ACC112 (cell line): ENCODE measurements around the gene TXNRD3.

Source experiments
- H2AFZ ChIP-seq: fragments of 200-600 bp; sonication (generic); one replicate; pipeline ENCODE4 v1.6.0; 2017; ENCODE audit warnings: antibody characterized with exemption, low read length; ENCODE audit not compliant: unreplicated experiment
- H3K27ac ChIP-seq: fragments of 200-600 bp; sonication (generic); 2 replicates; pipeline ENCODE4 v1.5.1; 2014; ENCODE audit warnings: low read depth, mild to moderate bottlenecking, antibody characterized with exemption, low read length, moderate library complexity
- H3K27me3 ChIP-seq: fragments of 200-600 bp; sonication (generic); 2 replicates; pipeline ENCODE4 v1.6.1; 2014; ENCODE audit warnings: mild to moderate bottlenecking, antibody characterized with exemption, low read length, moderate library complexity, mixed read lengths; ENCODE audit not compliant: insufficient read depth
- H3K36me3 ChIP-seq: fragments of 200-600 bp; sonication (generic); 2 replicates; pipeline ENCODE4 v1.6.1; 2016; ENCODE audit warnings: mild to moderate bottlenecking, antibody characterized with exemption, low read length, moderate library complexity, mixed read lengths; ENCODE audit not compliant: insufficient read depth
- H3K4me1 ChIP-seq: fragments of 200-600 bp; sonication (generic); one replicate; pipeline ENCODE4 v1.6.1; 2016; ENCODE audit warnings: low read length, mixed read lengths; ENCODE audit not compliant: insufficient read depth, unreplicated experiment, control insufficient read depth
- H3K4me3 ChIP-seq: fragments of 200-600 bp; sonication (generic); 2 replicates; pipeline ENCODE4 v1.5.1; 2014; ENCODE audit warnings: mild to moderate bottlenecking, low read depth, low read length
- H3K79me2 ChIP-seq: fragments of 200-600 bp; sonication (generic); one replicate; pipeline ENCODE4 v1.6.0; 2016; ENCODE audit warnings: low read length; ENCODE audit not compliant: control insufficient read depth, unreplicated experiment, insufficient read depth

The TXNRD3 gene

DNA sequence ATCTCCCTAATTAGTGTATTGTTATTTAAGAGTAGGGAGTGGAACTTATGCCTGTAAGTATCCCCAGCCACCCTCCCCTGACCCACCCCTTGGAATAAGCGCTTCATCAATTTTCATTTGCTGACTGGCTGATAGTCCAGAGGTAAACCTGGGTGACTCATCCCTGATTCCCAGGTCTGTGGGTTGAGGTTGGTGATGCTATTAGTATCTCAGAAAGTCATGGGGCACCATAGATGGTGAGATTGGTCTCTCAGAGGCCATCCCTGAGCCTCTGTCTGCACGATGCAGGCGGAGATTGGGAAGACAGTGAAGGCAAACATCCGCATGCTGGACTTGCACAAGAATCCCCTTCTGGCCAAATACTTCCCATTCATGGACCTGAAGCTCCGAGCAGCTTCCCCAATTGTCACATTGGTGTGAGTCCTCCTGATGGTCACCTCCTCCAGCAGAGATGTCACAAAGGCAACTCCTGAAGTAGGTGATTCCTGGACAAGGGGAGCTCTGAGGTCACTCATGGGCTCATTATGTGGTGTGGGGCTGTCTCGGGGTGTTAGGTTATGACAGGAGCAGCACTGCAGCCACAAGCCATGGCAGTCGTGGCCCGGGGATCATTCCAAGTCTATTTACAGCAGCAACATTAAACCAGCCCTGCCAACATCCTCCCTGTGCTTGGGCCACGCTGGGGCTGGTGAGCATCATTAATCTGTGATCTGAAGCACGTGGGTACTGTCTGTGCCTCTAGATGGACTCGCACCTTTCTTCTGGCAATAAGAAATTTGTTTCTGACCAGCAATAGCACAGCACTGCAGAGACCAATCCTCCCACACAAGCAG is 6.8 kb upstream of the TXNRD3 start:
- H3K79me2 ChIP-seq: no peaks in the 10 kb centered on the region
- no peaks in the 10 kb centered on the region for H3K4me1 ChIP-seq
- no peak overlapping the region for H2AFZ ChIP-seq
- H3K4me3 ChIP-seq: no peak overlapping the region
- H3K27me3 ChIP-seq: peaks cover 63% of the 10 kb centered on the region
- no peak overlapping the region for H3K27ac ChIP-seq
- no peaks in the 10 kb centered on the region for H3K36me3 ChIP-seq

DNA sequence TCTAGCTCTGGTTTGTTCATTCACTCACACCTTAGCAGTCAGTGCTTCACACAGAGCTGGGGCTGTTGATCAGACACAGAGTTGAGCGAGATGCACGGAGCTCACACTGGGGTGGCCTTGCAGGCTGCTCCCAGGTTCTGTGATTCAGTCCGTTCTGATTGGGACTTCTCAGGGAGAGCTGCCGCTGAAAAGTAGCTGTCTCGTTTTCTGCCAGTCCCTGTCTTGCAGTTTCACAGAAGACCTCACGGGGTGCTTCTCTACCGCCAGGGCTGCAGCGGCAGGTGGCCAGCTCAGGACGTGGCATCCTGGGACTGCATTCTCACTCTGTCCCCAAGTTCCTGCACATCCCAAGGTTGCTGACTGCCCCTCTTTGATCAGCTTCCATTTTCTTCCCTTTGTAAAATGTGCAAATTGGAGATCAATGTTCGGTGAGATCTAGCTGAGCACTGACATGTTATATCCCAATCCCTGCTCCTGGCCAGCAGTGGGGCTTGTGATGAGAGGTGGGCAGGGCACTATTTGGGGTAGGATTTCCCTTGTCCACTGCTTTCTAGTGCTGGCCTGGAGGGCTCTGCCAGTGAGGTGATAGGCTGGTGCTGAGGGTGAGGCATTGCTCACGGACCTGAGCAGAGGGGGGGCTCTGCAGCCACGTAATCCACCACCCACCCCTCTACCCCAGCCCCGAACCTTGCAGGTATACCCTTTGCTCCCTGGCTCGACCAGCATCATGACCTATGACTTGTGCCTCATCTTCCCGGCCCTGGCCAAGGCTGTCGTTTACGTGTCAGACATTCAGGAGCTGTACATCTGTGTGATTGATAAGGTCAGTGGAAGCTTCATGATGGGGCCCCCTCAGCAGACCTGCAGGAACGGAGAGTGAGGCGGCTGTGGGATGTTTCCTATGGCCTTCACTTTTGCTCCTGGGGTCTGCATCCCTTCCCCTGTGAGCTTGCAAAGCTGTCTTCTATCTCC is 5.3 kb upstream of the TXNRD3 start:
- Histone ChIP-seq H2AFZ (no peak overlapping the region), H3K27ac (no peak overlapping the region), H3K27me3 (peaks cover 56% of the 10 kb centered on the region), H3K4me1 (no peaks in the 10 kb centered on the region), H3K36me3 (no peaks in the 10 kb centered on the region), H3K79me2 (no peaks in the 10 kb centered on the region), H3K4me3 (no peak overlapping the region)

DNA sequence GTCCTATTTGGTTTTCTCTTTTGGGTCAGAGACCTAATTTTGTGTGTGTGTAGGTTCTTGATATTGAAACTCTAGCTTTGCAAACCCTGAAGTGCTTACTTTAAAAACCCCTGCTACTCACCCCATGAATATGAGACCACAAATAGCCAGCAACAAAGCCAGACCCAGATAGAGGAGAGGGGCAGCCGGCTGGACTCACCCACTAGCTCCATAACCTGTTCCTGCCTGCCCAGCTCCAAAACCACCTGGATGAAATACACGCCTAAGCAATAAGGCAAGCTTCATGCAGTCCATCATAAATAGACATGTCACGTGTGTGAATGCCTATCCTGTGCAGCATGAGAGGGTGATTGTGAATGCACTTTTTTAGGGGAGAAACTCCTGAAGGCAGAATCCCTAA is 3.7 kb upstream of the TXNRD3 start:
- Histone ChIP-seq H3K27me3 (peaks cover 43% of the 10 kb centered on the region), H3K27ac (no peak overlapping the region), H3K4me3 (no peak overlapping the region)

DNA sequence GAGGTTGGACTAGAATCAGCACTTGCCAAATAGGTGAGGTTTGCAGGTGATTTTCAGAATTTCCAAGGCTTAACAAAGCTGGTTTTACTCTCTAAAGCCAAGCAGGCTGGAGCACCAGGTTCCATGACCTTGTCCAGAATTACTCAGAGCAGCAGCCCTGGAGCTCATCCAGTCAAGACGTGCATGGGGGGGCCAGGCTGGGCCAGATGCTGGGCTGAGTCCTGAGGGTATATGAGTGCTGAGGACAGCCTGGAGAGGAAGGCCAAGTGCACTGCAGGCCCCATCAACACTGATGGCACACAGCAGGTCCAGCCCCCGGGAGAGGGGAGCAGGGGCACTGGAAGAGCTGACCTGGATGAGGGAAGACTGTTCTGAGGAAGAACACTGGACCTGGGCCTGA is 3.0 kb upstream of the TXNRD3 start:
- Histone ChIP-seq H3K27ac (no peak overlapping the region), H3K79me2 (peaks cover 11% of the 10 kb centered on the region), H3K4me3 (no peak overlapping the region), H3K36me3 (no peaks in the 10 kb centered on the region), H3K4me1 (peaks cover 8% of the 10 kb centered on the region), H3K27me3 (peaks cover 36% of the 10 kb centered on the region), H2AFZ (no peak overlapping the region)

More for the DNA sequence above, 3.7 kb upstream of the TXNRD3 start:
- H3K4me1 ChIP-seq: peaks cover 2% of the 10 kb centered on the region
- H2AFZ ChIP-seq: no peak overlapping the region
- H3K36me3 ChIP-seq: no peaks in the 10 kb centered on the region
- peaks cover 7% of the 10 kb centered on the region for H3K79me2 ChIP-seq

DNA sequence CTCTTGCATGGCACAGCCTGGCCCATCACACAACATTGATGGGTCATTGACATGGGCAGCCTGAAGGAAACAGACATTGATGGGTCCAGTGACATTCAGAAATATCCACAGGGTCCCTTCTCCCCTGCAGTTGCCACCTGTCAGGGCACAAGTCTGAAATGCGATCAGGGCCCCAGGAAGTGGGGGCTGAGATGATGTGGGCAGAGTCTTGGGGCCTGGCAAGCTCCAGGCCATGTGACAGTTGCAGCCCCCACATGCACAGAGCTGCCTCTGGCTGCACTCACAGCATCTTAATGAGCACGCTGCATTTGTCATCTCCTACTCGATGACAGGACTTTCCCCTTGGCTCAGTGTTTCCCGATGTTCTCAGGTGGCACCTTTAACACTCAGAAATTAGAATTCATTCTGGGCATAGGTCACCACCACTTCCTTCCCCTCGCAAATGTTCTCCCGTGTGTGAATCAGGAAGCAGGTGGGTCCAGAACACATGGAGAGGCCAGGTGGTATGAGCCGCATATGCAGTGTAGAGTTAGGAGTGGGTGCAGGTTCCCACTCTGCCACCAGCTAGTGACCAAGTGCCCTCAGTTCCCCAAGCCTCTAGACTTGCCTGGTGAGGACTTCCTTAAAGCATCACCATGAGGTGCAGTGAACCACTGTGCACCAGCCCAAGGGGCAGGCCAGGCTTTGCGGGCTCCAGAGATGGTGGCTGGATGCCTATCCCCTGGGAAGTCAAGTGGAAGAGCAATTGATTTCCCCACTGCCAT is 1.6 kb upstream of the TXNRD3 start:
- H3K79me2 ChIP-seq: peaks cover 11% of the 10 kb centered on the region
- no peak overlapping the region for H3K4me3 ChIP-seq
- H3K27me3 ChIP-seq: peaks cover 22% of the 10 kb centered on the region
- H2AFZ ChIP-seq: no peak overlapping the region
- H3K27ac ChIP-seq: no peak overlapping the region
- no peaks in the 10 kb centered on the region for H3K36me3 ChIP-seq
- peaks cover 8% of the 10 kb centered on the region for H3K4me1 ChIP-seq

DNA sequence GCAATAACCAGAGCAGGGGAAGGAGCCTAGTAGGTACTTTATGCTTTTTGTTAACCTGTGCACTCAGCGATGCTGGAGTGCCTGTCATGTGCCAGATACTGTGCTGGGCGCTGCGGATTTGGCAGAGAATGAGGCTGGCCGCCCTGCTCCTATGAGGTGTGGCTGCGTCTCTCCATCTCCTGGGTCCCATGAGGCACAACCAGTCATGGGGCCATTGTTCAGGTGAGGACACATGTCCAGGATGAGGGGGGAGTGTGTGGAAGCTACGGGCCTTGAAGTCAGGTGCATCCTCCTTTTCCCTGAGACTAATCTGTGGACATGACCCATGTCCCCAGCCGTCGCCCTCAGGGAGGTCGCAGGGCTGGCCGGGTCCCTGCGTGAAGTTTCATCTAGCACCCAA is 963 bp upstream of the TXNRD3 start:
- Histone ChIP-seq H3K27ac (no peak overlapping the region), H3K36me3 (no peaks in the 10 kb centered on the region), H2AFZ (no peak overlapping the region), H3K4me1 (peaks cover 8% of the 10 kb centered on the region), H3K27me3 (peaks cover 16% of the 10 kb centered on the region), H3K4me3 (no peak overlapping the region), H3K79me2 (peaks cover 14% of the 10 kb centered on the region)

DNA sequence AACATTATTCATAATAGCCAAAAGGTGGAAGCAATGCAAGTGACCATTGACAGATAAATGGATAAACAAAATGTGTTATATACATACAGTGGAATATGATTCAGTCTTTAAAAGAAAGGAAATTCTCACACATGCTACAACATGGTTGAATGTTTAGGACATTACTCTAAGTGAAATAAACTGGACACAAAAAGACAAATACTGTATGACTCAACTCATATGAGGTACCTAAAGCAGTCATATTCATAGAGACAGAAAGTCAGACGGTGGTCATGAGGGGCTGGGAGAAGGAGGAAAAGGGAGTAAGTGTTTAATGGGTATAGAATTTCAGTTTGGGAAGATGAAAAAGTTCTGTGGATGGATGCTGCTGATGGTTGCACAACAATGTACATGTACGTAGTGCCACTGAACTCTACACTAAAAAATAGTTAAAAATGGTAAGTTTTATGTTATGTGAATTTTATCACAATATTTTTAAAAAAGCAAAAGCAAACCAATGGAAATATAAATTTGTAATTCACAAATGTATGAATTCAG is 5.3 kb downstream of the TXNRD3 start:
- Histone ChIP-seq H3K27me3 (no peaks in the 10 kb centered on the region), H3K79me2 (peaks cover 16% of the 10 kb centered on the region), H3K4me1 (peaks cover 8% of the 10 kb centered on the region), H3K36me3 (no peaks in the 10 kb centered on the region), H3K27ac (no peak overlapping the region), H2AFZ (no peak overlapping the region), H3K4me3 (no peak overlapping the region)

DNA sequence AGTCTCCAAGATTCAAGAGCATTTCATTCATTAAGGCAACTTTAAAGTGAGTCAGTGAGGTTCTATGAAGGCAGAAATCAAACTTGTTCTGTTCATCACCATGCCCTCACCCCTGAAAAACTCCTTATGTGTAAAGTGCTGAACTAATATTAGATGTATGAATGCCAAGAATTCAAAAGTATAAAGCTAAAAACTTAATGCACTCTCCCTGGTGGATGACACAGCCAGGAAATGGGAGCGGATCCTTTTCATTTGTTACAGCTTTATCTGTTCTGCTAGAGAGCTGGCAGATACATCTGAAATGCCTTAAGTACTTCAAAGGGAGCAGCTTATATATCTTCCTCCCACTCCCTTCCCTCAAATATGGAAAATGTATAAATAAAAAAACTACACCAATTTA is 8.2 kb downstream of the TXNRD3 start:
- no peaks in the 10 kb centered on the region for H3K27me3 ChIP-seq
- H3K4me3 ChIP-seq: no peak overlapping the region
- no peaks in the 10 kb centered on the region for H3K4me1 ChIP-seq
- H2AFZ ChIP-seq: no peak overlapping the region
- no peak overlapping the region for H3K27ac ChIP-seq
- peaks cover 7% of the 10 kb centered on the region; the same call in 1 of the 2 replicates for H3K36me3 ChIP-seq
- peaks cover 5% of the 10 kb centered on the region for H3K79me2 ChIP-seq

DNA sequence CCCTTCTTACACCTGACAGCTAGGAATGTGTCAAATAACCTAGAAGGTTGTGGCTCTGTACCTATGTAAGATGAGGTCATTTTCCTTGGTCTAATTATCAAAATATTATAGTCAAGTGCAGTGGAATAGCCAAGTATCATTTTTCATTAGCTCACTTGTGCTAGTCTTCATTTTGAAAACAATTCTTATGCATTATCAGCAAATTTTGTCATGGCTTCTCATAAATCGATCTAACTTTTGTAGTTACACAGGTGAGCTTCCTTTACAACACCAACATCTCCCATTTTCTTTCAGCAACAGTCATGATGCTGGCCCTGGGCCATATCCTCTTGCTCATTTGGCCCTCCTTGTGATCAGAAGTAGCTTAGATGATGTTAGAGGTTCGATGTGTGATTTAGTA is 10.3 kb downstream of the TXNRD3 start:
- no peaks in the 10 kb centered on the region for H3K79me2 ChIP-seq
- no peak overlapping the region for H2AFZ ChIP-seq
- H3K27ac ChIP-seq: no peak overlapping the region
- H3K27me3 ChIP-seq: no peaks in the 10 kb centered on the region
- peaks cover 10% of the 10 kb centered on the region for H3K36me3 ChIP-seq
- H3K4me3 ChIP-seq: no peak overlapping the region
- no peaks in the 10 kb centered on the region for H3K4me1 ChIP-seq

DNA sequence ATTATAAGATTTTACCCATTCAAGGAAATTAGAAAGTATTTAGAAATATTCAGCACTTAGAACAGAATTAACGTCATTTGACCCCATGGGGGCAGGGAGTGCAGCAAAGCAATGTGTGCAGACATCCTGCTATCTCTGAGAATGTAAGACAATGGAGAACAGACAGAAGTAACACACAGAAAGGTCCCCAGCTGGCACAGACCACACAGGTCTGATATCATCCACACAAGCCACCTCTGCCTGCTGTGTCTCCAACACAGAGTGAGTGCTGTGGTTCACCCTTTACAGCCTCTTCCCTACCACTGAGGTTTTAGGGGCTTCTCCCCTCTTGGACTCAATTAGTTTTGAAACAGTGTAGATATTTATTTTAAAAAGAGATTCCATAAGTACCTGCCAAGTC is 16.1 kb downstream of the TXNRD3 start:
- peaks cover 15% of the 10 kb centered on the region for H3K36me3 ChIP-seq
- H2AFZ ChIP-seq: no peak overlapping the region
- H3K4me3 ChIP-seq: no peak overlapping the region
- H3K27ac ChIP-seq: no peak overlapping the region
- no peaks in the 10 kb centered on the region for H3K4me1 ChIP-seq
- H3K27me3 ChIP-seq: no peaks in the 10 kb centered on the region
- no peaks in the 10 kb centered on the region for H3K79me2 ChIP-seq
